Measurements from ENCODE around the gene HS3ST2. TPM values are rescaled to one million over a fixed set of nuclear protein-coding genes. Genes with fewer than 3 reads are reported as not detected.

HS3ST2 gene
- polyA plus RNA-seq, 1 of the 3 experiments (the other 2 are of a cell fraction): not detected

DNA sequence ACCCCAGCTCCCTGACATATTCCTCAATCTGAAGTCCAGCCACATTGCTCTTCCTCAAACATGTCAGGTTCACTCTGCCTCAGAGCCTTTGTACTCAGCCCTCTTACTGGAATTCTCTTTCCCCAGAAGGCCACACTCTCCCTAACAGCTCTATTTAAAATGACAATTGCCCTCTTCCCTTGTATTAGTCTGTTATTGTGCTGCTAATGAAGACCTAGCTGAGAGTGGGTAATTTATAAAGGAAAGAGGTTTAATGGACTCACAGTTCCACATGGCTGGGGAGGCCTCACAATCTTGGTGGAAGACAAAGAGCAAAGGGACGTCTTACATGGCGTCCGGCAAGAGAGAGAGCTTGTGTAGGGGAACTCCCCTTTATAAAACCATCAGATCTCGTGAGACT is 46.0 kb downstream of the HS3ST2 start (continued):
- TF ChIP-seq RAD21 (IDR thresholded peaks at IDR 0.05; ENCODE audit: low read length): no peak

DNA sequence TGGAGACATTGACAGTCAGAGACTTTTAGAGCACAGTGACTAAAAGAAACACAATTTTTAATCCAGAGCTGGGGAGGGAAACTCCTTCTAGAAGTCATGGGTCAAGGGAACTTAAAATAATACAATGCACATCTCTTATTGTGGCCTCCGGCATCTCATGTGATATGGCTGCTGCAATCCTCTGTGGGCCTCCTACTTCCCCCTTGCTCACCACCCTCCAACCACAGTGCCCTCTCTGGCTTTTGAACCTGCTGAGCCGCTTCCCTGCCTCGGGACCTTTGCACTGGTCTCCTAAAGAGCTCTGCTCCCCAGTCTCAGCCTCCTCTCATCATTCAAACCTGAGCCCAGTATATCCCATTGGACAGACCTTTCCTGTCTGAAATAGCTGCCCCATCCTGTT is 47.6 kb downstream of the HS3ST2 start:
- WGBS (ENCODE audit: low lambda C conversion rate): 44% methylated on average over 3 of the region's 3 CpGs
- Histone ChIP-seq H3K9me2 (no peaks in the 10 kb centered on the region), H3K4me2 (no peak overlapping the region), H3K4me1 (ENCODE audit: control insufficient read depth in 1 of 2, insufficient read depth in 2 of 2, low read depth in 1 of 2, low read length in 1 of 2) (no peaks in the 10 kb centered on the region; a peak in 1 of 4 replicates), H3K79me2 (ENCODE audit: insufficient read depth) (no peaks in the 10 kb centered on the region), H3K27ac (ENCODE audit: low read depth in 2 of 2, low read length in 1 of 2) (no peak overlapping the region), H3K4me3 (ENCODE audit: low read depth in 2 of 2, low read length in 1 of 2) (no peak overlapping the region), H3K27me3 (ENCODE audit: insufficient read depth) (no peaks in the 10 kb centered on the region), H3K9me3 (no peaks in the 10 kb centered on the region), H4K20me1 (ENCODE audit: insufficient read depth) (no peaks in the 10 kb centered on the region), H3K9ac (no peak overlapping the region), H3K36me3 (replicated peaks in 1 of 2; ENCODE audit: control insufficient read depth in 1 of 2, insufficient read depth in 2 of 2, low read length in 1 of 2) (no peaks in the 10 kb centered on the region), H2AFZ (ENCODE audit: low read depth) (no peak overlapping the region), H3F3A (replicated peaks; ENCODE audit: insufficient read depth) (no peaks in the 10 kb centered on the region)
- DNase-seq: no peak
- ChIA-PET CTCF (interaction anchor here (1.0 to 2.1 kb wide), 4 partner anchors 17 to 199 kb away, joined by 3 to 6 read pairs (median 3); no protein-coding TSS in a partner anchor), POLR2A (no interaction called here)
- TF ChIP-seq, protein P1, sequence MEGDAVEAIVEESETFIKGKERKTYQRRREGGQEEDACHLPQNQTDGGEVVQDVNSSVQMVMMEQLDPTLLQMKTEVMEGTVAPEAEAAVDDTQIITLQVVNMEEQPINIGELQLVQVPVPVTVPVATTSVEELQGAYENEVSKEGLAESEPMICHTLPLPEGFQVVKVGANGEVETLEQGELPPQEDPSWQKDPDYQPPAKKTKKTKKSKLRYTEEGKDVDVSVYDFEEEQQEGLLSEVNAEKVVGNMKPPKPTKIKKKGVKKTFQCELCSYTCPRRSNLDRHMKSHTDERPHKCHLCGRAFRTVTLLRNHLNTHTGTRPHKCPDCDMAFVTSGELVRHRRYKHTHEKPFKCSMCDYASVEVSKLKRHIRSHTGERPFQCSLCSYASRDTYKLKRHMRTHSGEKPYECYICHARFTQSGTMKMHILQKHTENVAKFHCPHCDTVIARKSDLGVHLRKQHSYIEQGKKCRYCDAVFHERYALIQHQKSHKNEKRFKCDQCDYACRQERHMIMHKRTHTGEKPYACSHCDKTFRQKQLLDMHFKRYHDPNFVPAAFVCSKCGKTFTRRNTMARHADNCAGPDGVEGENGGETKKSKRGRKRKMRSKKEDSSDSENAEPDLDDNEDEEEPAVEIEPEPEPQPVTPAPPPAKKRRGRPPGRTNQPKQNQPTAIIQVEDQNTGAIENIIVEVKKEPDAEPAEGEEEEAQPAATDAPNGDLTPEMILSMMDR (IDR thresholded peaks at IDR 0.05): no peak
- TF ChIP-seq FOXJ3 (CRISPR knock-in tag; IDR thresholded peaks at IDR 0.05) (no peak), RFX5 (IDR thresholded peaks at IDR 0.05; ENCODE audit: low read length) (no peak), NFIC (IDR thresholded peaks at IDR 0.05; ENCODE audit: borderline replicate concordance) (no peak), EP300 (IDR thresholded peaks at IDR 0.05; ENCODE audit: borderline replicate concordance in 1 of 2, low read depth in 1 of 2, low read length in 1 of 2) (no peak), TCF12 (IDR thresholded peaks at IDR 0.05) (no peak), GATA2 (CRISPR knock-in tag; IDR thresholded peaks at IDR 0.05) (no peak), CHD2 (IDR thresholded peaks at IDR 0.05; ENCODE audit: low read length, partially characterized antibody) (no peak), FOXM1 (IDR thresholded peaks at IDR 0.05; ENCODE audit: low read depth) (no peak), RCOR1 (IDR thresholded peaks at IDR 0.05; ENCODE audit: low read length) (no peak), MEF2A (IDR thresholded peaks at IDR 0.05; ENCODE audit: borderline replicate concordance, low read depth) (no peak), FOSL2 (IDR thresholded peaks at IDR 0.05; ENCODE audit: borderline replicate concordance, low read depth) (no peak), TAF1 (IDR thresholded peaks at IDR 0.05; ENCODE audit: borderline replicate concordance, low read depth, low read length) (no peak), JUND (IDR thresholded peaks at IDR 0.05) (no peak)
- TF ChIP-seq, protein P2, sequence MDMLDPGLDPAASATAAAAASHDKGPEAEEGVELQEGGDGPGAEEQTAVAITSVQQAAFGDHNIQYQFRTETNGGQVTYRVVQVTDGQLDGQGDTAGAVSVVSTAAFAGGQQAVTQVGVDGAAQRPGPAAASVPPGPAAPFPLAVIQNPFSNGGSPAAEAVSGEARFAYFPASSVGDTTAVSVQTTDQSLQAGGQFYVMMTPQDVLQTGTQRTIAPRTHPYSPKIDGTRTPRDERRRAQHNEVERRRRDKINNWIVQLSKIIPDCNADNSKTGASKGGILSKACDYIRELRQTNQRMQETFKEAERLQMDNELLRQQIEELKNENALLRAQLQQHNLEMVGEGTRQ (IDR thresholded peaks at IDR 0.05; ENCODE audit: borderline replicate concordance, low read depth, low read length): no peak
- TF ChIP-seq, protein P3, sequence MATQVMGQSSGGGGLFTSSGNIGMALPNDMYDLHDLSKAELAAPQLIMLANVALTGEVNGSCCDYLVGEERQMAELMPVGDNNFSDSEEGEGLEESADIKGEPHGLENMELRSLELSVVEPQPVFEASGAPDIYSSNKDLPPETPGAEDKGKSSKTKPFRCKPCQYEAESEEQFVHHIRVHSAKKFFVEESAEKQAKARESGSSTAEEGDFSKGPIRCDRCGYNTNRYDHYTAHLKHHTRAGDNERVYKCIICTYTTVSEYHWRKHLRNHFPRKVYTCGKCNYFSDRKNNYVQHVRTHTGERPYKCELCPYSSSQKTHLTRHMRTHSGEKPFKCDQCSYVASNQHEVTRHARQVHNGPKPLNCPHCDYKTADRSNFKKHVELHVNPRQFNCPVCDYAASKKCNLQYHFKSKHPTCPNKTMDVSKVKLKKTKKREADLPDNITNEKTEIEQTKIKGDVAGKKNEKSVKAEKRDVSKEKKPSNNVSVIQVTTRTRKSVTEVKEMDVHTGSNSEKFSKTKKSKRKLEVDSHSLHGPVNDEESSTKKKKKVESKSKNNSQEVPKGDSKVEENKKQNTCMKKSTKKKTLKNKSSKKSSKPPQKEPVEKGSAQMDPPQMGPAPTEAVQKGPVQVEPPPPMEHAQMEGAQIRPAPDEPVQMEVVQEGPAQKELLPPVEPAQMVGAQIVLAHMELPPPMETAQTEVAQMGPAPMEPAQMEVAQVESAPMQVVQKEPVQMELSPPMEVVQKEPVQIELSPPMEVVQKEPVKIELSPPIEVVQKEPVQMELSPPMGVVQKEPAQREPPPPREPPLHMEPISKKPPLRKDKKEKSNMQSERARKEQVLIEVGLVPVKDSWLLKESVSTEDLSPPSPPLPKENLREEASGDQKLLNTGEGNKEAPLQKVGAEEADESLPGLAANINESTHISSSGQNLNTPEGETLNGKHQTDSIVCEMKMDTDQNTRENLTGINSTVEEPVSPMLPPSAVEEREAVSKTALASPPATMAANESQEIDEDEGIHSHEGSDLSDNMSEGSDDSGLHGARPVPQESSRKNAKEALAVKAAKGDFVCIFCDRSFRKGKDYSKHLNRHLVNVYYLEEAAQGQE (IDR thresholded peaks at IDR 0.05; ENCODE audit: low read depth, low read length): no peak
- TF ChIP-seq, protein P4, sequence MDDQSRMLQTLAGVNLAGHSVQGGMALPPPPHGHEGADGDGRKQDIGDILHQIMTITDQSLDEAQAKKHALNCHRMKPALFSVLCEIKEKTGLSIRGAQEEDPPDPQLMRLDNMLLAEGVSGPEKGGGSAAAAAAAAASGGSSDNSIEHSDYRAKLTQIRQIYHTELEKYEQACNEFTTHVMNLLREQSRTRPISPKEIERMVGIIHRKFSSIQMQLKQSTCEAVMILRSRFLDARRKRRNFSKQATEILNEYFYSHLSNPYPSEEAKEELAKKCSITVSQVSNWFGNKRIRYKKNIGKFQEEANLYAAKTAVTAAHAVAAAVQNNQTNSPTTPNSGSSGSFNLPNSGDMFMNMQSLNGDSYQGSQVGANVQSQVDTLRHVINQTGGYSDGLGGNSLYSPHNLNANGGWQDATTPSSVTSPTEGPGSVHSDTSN (IDR thresholded peaks at IDR 0.05): no peak
